NB4 (cell line): ENCODE results near the gene AP5S1.

ENCODE experiments used
- DNase-seq: peaks from one replicate; pipeline ENCODE4 v3.0.0; 2010; ENCODE audit warnings: low read depth
- H3K4me3 ChIP-seq: one replicate; pipeline ENCODE4 v1.5.1; 2011; ENCODE audit warnings: mild to moderate bottlenecking, low read depth, low read length, moderate library complexity
- CTCF ChIP-seq: IDR thresholded peaks from one replicate; pipeline ENCODE4 v1.5.1; 2012; ENCODE audit warnings: low read depth, low read length
- MAX ChIP-seq: IDR thresholded peaks from 2 replicates; pipeline ENCODE4 v1.6.1; 2011; ENCODE audit warnings: low read depth, low read length
- MYC ChIP-seq: IDR thresholded peaks from 2 replicates; pipeline ENCODE4 v1.6.1; 2011; ENCODE audit warnings: low read depth, low read length
- POLR2A ChIP-seq: IDR thresholded peaks from 2 replicates; pipeline ENCODE4 v1.6.1; 2011; ENCODE audit warnings: mild to moderate bottlenecking; ENCODE audit not compliant: insufficient read length; ENCODE audit errors: extremely low read depth

Gene AP5S1

GRCh38 chr20:3796477-3797225 is 23.7 kb upstream of the AP5S1 start:
- TF ChIP-seq MAX (no peak), MYC (no peak), CTCF (no peak), POLR2A (no peak)
- DNase-seq = no peak
- H3K4me3 ChIP-seq = peak overlapping the region; percentile 77

- TF ChIP-seq CTCF = no peak
- no peak for TF ChIP-seq MYC
- DNase-seq = no peak
- peak overlapping the region; percentile 77 for H3K4me3 ChIP-seq
Observed at GRCh38 chr20:3797226-3797545, 23.2 kb upstream of the AP5S1 start.

GRCh38 chr20:3797592-3798372 is 22.6 kb upstream of the AP5S1 start:
- DNase-seq = no peak

GRCh38 chr20:3798373-3798768 is 22.0 kb upstream of the AP5S1 start:
- no peak for DNase-seq
- TF ChIP-seq MAX (no peak), MYC (no peak), POLR2A (no peak), CTCF (no peak)
- no peak overlapping the region for H3K4me3 ChIP-seq

More at GRCh38 chr20:3797592-3798372, 22.6 kb upstream of the AP5S1 start:
- TF ChIP-seq MAX (no peak), MYC (no peak), CTCF (no peak), POLR2A (no peak)
- peak overlapping the region; percentile 77 for H3K4me3 ChIP-seq

- no peak for TF ChIP-seq CTCF
- TF ChIP-seq MYC = no peak
- TF ChIP-seq POLR2A = no peak
- TF ChIP-seq MAX = no peak
- H3K4me3 ChIP-seq = no peak overlapping the region
- no peak for DNase-seq
Observed at GRCh38 chr20:3798908-3799248, 21.5 kb upstream of the AP5S1 start.
